Effector memory CD4-positive, alpha-beta T cell (primary cell): Measurements from ENCODE around the gene ILF2.

Experiments
- DNase-seq, 3 donors: peaks; one replicate each; pipeline ENCODE4 v3.0.0-alpha.2; 2020
- H3K27ac ChIP-seq: 2 replicates; pipeline ENCODE4 v1.7.0; 2013; ENCODE audit warnings: mild to moderate bottlenecking, low read length, moderate library complexity; ENCODE audit not compliant: insufficient read depth, poor library complexity, severe bottlenecking
- H3K27me3 ChIP-seq: replicated peaks from 2 replicates; pipeline ENCODE4 v1.7.0; 2013; ENCODE audit warnings: mild to moderate bottlenecking, low read length; ENCODE audit not compliant: insufficient read depth, control insufficient read depth, poor library complexity, severe bottlenecking
- H3K36me3 ChIP-seq: 2 replicates; pipeline ENCODE4 v1.7.0; 2013; ENCODE audit warnings: mild to moderate bottlenecking, low read length, moderate library complexity; ENCODE audit not compliant: control insufficient read depth, insufficient read depth
- H3K4me1 ChIP-seq: 2 replicates; pipeline ENCODE4 v1.7.0; 2013; ENCODE audit warnings: low read length, mild to moderate bottlenecking; ENCODE audit not compliant: control insufficient read depth, insufficient read depth, poor library complexity, severe bottlenecking
- H3K4me3 ChIP-seq: 2 replicates; pipeline ENCODE4 v1.7.0; 2013; ENCODE audit warnings: low read length, low read depth, mild to moderate bottlenecking; ENCODE audit not compliant: insufficient read depth, poor library complexity, severe bottlenecking
- H3K9me3 ChIP-seq: 2 replicates; pipeline ENCODE4 v1.7.0; 2013; ENCODE audit warnings: mild to moderate bottlenecking, low read length, moderate library complexity; ENCODE audit not compliant: control insufficient read depth

ILF2 gene

GRCh38 chr1:153638261-153638660, 32.5 kb downstream of the ILF2 start:
- no peaks in the 10 kb centered on the region for H3K9me3 ChIP-seq
- peaks cover 7% of the 10 kb centered on the region for H3K4me1 ChIP-seq
- no peak overlapping the region for H3K27ac ChIP-seq
- H3K4me3 ChIP-seq, result no peak overlapping the region
- DNase-seq, result no peak
- peaks cover 71% of the 10 kb centered on the region for H3K36me3 ChIP-seq
- H3K27me3 ChIP-seq, result no peaks in the 10 kb centered on the region

- no peak for DNase-seq
- H3K4me3 ChIP-seq, result no peak overlapping the region
- H3K9me3 ChIP-seq, result no peaks in the 10 kb centered on the region
- H3K27me3 ChIP-seq, result no peaks in the 10 kb centered on the region
- H3K4me1 ChIP-seq, result peaks cover 7% of the 10 kb centered on the region
- no peak overlapping the region for H3K27ac ChIP-seq
- H3K36me3 ChIP-seq, result peaks cover 52% of the 10 kb centered on the region
Measured at GRCh38 chr1:153636312-153636711, 34.5 kb downstream of the ILF2 start.

- H3K9me3 ChIP-seq, result no peaks in the 10 kb centered on the region
- peaks cover 48% of the 10 kb centered on the region for H3K36me3 ChIP-seq
- DNase-seq, result no peak
- peak overlapping the region; percentile 78 for H3K4me3 ChIP-seq
- no peaks in the 10 kb centered on the region for H3K27me3 ChIP-seq
- peaks cover 7% of the 10 kb centered on the region for H3K4me1 ChIP-seq
- no peak overlapping the region for H3K27ac ChIP-seq
Measured at GRCh38 chr1:153635872-153636271, 34.9 kb downstream of the ILF2 start.

- Histone ChIP-seq H3K36me3 (peaks cover 29% of the 10 kb centered on the region), H3K27me3 (no peaks in the 10 kb centered on the region), H3K9me3 (no peaks in the 10 kb centered on the region), H3K4me3 (peak within 1 kb of the TSS; percentile 78), H3K27ac (peak within 1 kb of the TSS; percentile 99), H3K4me1 (peaks cover 7% of the 10 kb centered on the region)
- peak; percentile 91 to 95 (median 94) for DNase-seq
Measured at GRCh38 chr1:153633754-153634665, 36.8 kb downstream of the ILF2 start, which contains the start of gene CHTOP. Gene CHTOP, plus strand, starts transcription at chr1:153634066. Its CDS starts 2,523 bp downstream, at chr1:153636589.

DNA sequence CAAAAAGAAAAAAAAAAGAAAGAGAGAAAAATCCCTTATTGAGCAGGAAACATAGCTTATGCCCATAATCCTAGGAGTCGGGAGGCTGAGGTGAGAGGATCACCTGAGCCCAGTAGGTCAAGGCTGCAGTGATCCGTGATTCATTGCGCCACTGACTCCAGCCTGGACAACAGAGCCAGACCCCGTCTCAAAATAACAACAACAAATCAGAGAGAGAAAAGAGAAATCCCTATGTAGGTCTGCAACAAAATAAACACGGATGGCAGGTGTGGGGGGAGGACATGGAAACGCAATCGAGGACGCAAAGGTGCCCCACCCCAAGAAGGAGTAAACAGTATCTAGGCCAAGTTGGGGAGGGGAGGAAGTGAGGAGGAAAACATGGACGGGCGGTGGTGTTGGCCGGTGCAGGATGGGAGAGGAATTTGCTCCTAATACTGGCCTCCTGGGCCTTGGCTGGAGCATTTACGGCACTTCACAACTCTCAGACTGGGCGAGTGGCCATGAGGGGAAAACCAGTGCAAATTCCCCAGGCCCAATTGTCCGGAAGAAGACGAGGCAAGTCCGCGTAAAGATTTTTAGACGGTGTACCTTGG, 37.5 kb downstream of the ILF2 start:
- Histone ChIP-seq H3K9me3 (no peaks in the 10 kb centered on the region), H3K4me3 (no peak overlapping the region), H3K27me3 (no peaks in the 10 kb centered on the region), H3K4me1 (peaks cover 7% of the 10 kb centered on the region), H3K27ac (peak overlapping the region; percentile 99), H3K36me3 (peaks cover 21% of the 10 kb centered on the region)
- no peak for DNase-seq

DNA sequence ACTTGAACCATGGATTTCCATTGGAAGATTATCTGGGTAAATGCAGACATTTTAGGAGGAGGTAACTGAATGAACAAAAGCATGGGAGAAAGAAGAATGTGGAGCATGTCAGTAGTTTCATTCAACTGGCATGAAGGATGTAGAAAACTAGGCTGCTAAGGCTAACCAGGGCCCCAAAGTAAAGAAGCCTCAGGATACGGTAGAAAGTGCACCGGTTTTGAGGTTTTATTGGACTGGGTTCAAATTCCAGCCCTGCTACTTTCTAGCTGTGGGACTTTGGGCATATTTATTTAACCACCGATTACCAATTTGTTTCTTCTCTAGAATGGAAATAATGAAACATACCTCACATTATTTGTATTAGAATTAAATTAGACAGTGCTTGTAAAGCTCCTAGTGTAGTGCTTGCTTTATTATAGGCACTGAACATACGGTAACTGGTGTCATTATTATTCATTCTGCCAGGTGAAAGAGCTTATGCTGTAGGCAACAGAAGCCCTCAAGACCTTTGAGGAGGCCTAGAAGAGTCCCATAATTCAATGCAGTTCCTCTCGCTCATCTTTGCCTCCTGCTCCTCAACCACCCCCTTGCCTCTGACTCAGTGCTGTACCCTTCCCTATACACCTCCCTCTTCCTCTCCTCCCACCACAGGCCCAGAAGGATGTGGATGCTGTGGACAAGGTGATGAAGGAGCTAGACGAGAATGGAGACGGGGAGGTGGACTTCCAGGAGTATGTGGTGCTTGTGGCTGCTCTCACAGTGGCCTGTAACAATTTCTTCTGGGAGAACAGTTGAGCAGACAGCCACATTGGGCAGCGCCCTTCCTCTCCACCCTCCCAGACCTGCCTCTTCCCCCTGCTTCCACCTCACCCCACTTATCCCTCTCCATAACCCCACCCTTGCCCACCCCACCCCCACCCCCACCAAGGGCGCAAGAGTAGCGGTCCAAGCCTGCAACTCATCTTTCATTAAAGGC, 39.5 kb downstream of the ILF2 start:
- no peak overlapping the region for H3K27ac ChIP-seq
- peaks cover 7% of the 10 kb centered on the region for H3K4me1 ChIP-seq
- H3K27me3 ChIP-seq, result no peaks in the 10 kb centered on the region
- no peak for DNase-seq
- peaks cover 3% of the 10 kb centered on the region for H3K36me3 ChIP-seq
- no peak overlapping the region for H3K4me3 ChIP-seq
- H3K9me3 ChIP-seq, result no peaks in the 10 kb centered on the region

- H3K27ac ChIP-seq, result no peak overlapping the region
- H3K9me3 ChIP-seq, result no peaks in the 10 kb centered on the region
- no peaks in the 10 kb centered on the region for H3K36me3 ChIP-seq
- no peaks in the 10 kb centered on the region for H3K27me3 ChIP-seq
- no peak overlapping the region for H3K4me3 ChIP-seq
- DNase-seq, result no peak
- H3K4me1 ChIP-seq, result peaks cover 5% of the 10 kb centered on the region
Measured at GRCh38 chr1:153630384-153630783, 40.4 kb downstream of the ILF2 start.

- Histone ChIP-seq H3K27ac (no peak overlapping the region), H3K27me3 (no peaks in the 10 kb centered on the region), H3K36me3 (no peaks in the 10 kb centered on the region), H3K4me3 (no peak overlapping the region), H3K4me1 (peaks cover under 1% of the 10 kb centered on the region), H3K9me3 (no peaks in the 10 kb centered on the region)
- DNase-seq, result no peak
Measured at GRCh38 chr1:153629971-153630370, 40.8 kb downstream of the ILF2 start.

- Histone ChIP-seq H3K27ac (no peak overlapping the region), H3K9me3 (no peaks in the 10 kb centered on the region)
Measured at GRCh38 chr1:153629343-153629665, 41.5 kb downstream of the ILF2 start.

More at GRCh38 chr1:153629343-153629665, 41.5 kb downstream of the ILF2 start:
- DNase-seq, result no peak
- Histone ChIP-seq H3K4me1 (no peaks in the 10 kb centered on the region), H3K36me3 (no peaks in the 10 kb centered on the region), H3K4me3 (no peak overlapping the region), H3K27me3 (no peaks in the 10 kb centered on the region)
